Measurements from ENCODE around the gene MMUT. TPM values are rescaled to one million over a fixed set of nuclear protein-coding genes. Genes with fewer than 3 reads are reported as not detected.

The MMUT gene
- total RNA-seq, 1 donor from 2014 or later = 23.5 TPM

DNA sequence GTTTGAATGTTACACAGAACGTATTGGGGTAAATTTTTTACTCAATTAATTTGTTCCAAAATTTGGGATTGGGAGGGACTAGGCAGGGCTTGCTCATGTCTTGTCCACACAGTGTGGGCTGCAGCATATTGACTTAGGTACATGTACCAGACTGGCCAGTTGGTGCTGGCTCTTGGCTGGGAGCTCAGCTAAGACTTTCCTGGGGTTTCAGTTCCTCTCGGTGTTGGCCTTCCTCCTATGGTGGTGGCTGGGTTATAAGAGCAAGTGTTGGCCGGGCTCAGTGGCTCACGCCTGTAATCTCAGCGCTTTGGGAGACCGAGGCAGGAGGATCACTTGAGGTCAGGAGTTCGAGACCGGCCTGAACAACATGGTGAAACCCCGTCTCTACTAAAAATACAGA lies 5.0 kb upstream of the MMUT start:
- no peaks in the 10 kb centered on the region for H3K9me3 Mint-ChIP-seq (ENCODE audit: unreplicated experiment)
- H3K27ac Mint-ChIP-seq (ENCODE audit: unreplicated experiment) = no peak overlapping the region
- no peak for DNase-seq (ENCODE audit: extremely low spot score, unreplicated experiment)
- no peak overlapping the region for H3K4me3 Mint-ChIP-seq (ENCODE audit: unreplicated experiment)
- H3K4me1 Mint-ChIP-seq (ENCODE audit: unreplicated experiment) = peaks cover 11% of the 10 kb centered on the region
- peaks cover 3% of the 10 kb centered on the region for H3K36me3 Mint-ChIP-seq (ENCODE audit: unreplicated experiment)
- TF ChIP-seq, protein P1, sequence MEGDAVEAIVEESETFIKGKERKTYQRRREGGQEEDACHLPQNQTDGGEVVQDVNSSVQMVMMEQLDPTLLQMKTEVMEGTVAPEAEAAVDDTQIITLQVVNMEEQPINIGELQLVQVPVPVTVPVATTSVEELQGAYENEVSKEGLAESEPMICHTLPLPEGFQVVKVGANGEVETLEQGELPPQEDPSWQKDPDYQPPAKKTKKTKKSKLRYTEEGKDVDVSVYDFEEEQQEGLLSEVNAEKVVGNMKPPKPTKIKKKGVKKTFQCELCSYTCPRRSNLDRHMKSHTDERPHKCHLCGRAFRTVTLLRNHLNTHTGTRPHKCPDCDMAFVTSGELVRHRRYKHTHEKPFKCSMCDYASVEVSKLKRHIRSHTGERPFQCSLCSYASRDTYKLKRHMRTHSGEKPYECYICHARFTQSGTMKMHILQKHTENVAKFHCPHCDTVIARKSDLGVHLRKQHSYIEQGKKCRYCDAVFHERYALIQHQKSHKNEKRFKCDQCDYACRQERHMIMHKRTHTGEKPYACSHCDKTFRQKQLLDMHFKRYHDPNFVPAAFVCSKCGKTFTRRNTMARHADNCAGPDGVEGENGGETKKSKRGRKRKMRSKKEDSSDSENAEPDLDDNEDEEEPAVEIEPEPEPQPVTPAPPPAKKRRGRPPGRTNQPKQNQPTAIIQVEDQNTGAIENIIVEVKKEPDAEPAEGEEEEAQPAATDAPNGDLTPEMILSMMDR (IDR thresholded peaks at IDR 0.05) = no peak
- no peaks in the 10 kb centered on the region for H3K27me3 Mint-ChIP-seq (ENCODE audit: unreplicated experiment)

- H3K27ac Mint-ChIP-seq (ENCODE audit: unreplicated experiment) = no peak overlapping the region
- DNase-seq (ENCODE audit: extremely low spot score, unreplicated experiment) = no peak
- peaks cover 27% of the 10 kb centered on the region for H3K4me1 Mint-ChIP-seq (ENCODE audit: unreplicated experiment)
- H3K9me3 Mint-ChIP-seq (ENCODE audit: unreplicated experiment) = no peaks in the 10 kb centered on the region
- TF ChIP-seq, protein P1 (IDR thresholded peaks at IDR 0.05) = no peak
- H3K36me3 Mint-ChIP-seq (ENCODE audit: unreplicated experiment) = no peaks in the 10 kb centered on the region
- peak overlapping the region; percentile 1 for H3K4me3 Mint-ChIP-seq (ENCODE audit: unreplicated experiment)
- H3K27me3 Mint-ChIP-seq (ENCODE audit: unreplicated experiment) = no peaks in the 10 kb centered on the region
These were observed 1.6 kb upstream of the MMUT start for GRCh38 chr6:49464691-49465090.

DNA sequence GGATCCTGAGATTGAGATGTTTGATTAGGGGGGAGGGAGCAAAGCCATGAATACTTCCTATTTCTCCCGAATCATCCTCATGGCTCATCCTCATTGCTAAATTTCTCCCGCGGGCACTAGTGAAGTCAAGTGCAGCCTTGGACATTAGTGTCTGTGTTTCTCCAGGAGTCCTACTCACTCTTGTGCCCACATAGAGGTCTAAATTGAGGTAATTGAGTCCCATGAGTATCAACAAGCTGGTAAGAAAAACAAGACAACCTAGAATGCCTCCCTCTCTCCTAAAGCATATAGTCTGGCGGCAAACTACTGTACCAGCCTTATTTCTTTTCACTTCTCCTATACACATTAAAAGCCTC lies 537 bp upstream of the MMUT start:
- peak overlapping the region; percentile 97 for H3K27ac Mint-ChIP-seq (ENCODE audit: unreplicated experiment)
- peaks cover 7% of the 10 kb centered on the region for H3K36me3 Mint-ChIP-seq (ENCODE audit: unreplicated experiment)
- peak overlapping the region; percentile 96 for H3K4me3 Mint-ChIP-seq (ENCODE audit: unreplicated experiment)
- TF ChIP-seq, protein P1 (IDR thresholded peaks at IDR 0.05) = no peak
- H3K4me1 Mint-ChIP-seq (ENCODE audit: unreplicated experiment) = peaks cover 27% of the 10 kb centered on the region
- DNase-seq (ENCODE audit: extremely low spot score, unreplicated experiment) = no peak
- H3K9me3 Mint-ChIP-seq (ENCODE audit: unreplicated experiment) = no peaks in the 10 kb centered on the region
- H3K27me3 Mint-ChIP-seq (ENCODE audit: unreplicated experiment) = no peaks in the 10 kb centered on the region

GRCh38 chr6:49462599-49462926 lies 490 bp downstream of the MMUT start:
- Mint-ChIP-seq H3K27ac (ENCODE audit: unreplicated experiment) (peak overlapping the region; percentile 97), H3K9me3 (ENCODE audit: unreplicated experiment) (no peaks in the 10 kb centered on the region), H3K27me3 (ENCODE audit: unreplicated experiment) (no peaks in the 10 kb centered on the region), H3K36me3 (ENCODE audit: unreplicated experiment) (peaks cover 14% of the 10 kb centered on the region), H3K4me3 (ENCODE audit: unreplicated experiment) (peak overlapping the region; percentile 96), H3K4me1 (ENCODE audit: unreplicated experiment) (peaks cover 27% of the 10 kb centered on the region)
- TF ChIP-seq, protein P1 (IDR thresholded peaks at IDR 0.05) = no peak
- no peak for DNase-seq (ENCODE audit: extremely low spot score, unreplicated experiment)

GRCh38 chr6:49462071-49462470 lies 982 bp downstream of the MMUT start:
- Mint-ChIP-seq H3K9me3 (ENCODE audit: unreplicated experiment) (no peaks in the 10 kb centered on the region), H3K27ac (ENCODE audit: unreplicated experiment) (no peak overlapping the region)

More at GRCh38 chr6:49462071-49462470, 982 bp downstream of the MMUT start:
- H3K36me3 Mint-ChIP-seq (ENCODE audit: unreplicated experiment) = peaks cover 18% of the 10 kb centered on the region
- H3K27me3 Mint-ChIP-seq (ENCODE audit: unreplicated experiment) = no peaks in the 10 kb centered on the region
- TF ChIP-seq, protein P1 (IDR thresholded peaks at IDR 0.05) = no peak
- peak overlapping the region; percentile 96 for H3K4me3 Mint-ChIP-seq (ENCODE audit: unreplicated experiment)
- peaks cover 27% of the 10 kb centered on the region for H3K4me1 Mint-ChIP-seq (ENCODE audit: unreplicated experiment)
- no peak for DNase-seq (ENCODE audit: extremely low spot score, unreplicated experiment)
